Epithelial cell of prostate (primary cell): ENCODE data around the gene PRRT2.

Source experiments
- DNase-seq: peaks from one replicate; pipeline ENCODE4 v3.0.0-alpha.2; 2011; ENCODE audit warnings: low read depth, low spot score
- H3K27ac ChIP-seq: fragments of 450-650 bp; 2 replicates; pipeline ENCODE4 v1.5.1; 2017; ENCODE audit warnings: mild to moderate bottlenecking

The PRRT2 gene

GRCh38 chr16:29854520-29855100 is 42.6 kb downstream of the PRRT2 start:
- no peak for DNase-seq
- no peak overlapping the region for H3K27ac ChIP-seq

- no peak overlapping the region for H3K27ac ChIP-seq
- DNase-seq, result no peak
These were observed 45.3 kb downstream of the PRRT2 start for GRCh38 chr16:29857133-29857760.

GRCh38 chr16:29858149-29858849 is 46.3 kb downstream of the PRRT2 start:
- no peak overlapping the region for H3K27ac ChIP-seq
- no peak for DNase-seq

- H3K27ac ChIP-seq, result no peak overlapping the region
- no peak for DNase-seq
These were observed 47.0 kb downstream of the PRRT2 start for GRCh38 chr16:29858974-29859373.

- DNase-seq, result no peak
- H3K27ac ChIP-seq, result no peak overlapping the region
These were observed 48.2 kb downstream of the PRRT2 start for GRCh38 chr16:29860218-29860617.

- DNase-seq, result no peak
- peak overlapping the region; percentile 76 for H3K27ac ChIP-seq
These were observed 50.4 kb downstream of the PRRT2 start for GRCh38 chr16:29862383-29862883.

- peak; percentile 80 for DNase-seq
- peak within 1 kb of the TSS; percentile 76 for H3K27ac ChIP-seq
These were observed 51.1 kb downstream of the PRRT2 start, which contains the start of gene CDIPT for GRCh38 chr16:29862884-29863668. TSS of gene CDIPT (minus strand) at chr16:29863226. CDS start at chr16:29862857, 369 bp downstream.

- no peak for DNase-seq
- H3K27ac ChIP-seq, result peak overlapping the region; percentile 76
These were observed 51.6 kb downstream of the PRRT2 start for GRCh38 chr16:29863669-29863984.

- no peak for DNase-seq
- no peak overlapping the region for H3K27ac ChIP-seq
These were observed 52.2 kb downstream of the PRRT2 start for GRCh38 chr16:29864205-29864604.
